ENCODE data around the gene PDZD7. TPM values are rescaled to one million over a fixed set of nuclear protein-coding genes. Genes with fewer than 3 reads are reported as not detected.
A peak's percentile ranks its signal among the peaks of the same experiment; 100 is the strongest.

PDZD7 gene
- total and polyA plus RNA-seq, 2 of the 8 experiments (the other 6 are each of a cell fraction or from before 2014, with no cell fraction given), result 0.88 to 1.6 TPM

GRCh38 chr10:100969187-100970075, 61.5 kb downstream of the PDZD7 start, which contains the start of gene SEMA4G (continued):
- TF ChIP-seq KDM5A (IDR thresholded peaks at IDR 0.05; ENCODE audit: low read length) (no peak), RBBP5 (IDR thresholded peaks at IDR 0.05; ENCODE audit: borderline replicate concordance, low read depth, low read length) (no peak), E2F6 (IDR thresholded peaks at IDR 0.05) (0 out of 2 replicates have a peak, but pooled peaks have one; percentile 37), ATF3 (IDR thresholded peaks at IDR 0.05; ENCODE audit: insufficient read depth, low read depth, low read length) (no peak), NANOG (IDR thresholded peaks at IDR 0.05; ENCODE audit: insufficient read depth, low read depth, low read length, poor library complexity, severe bottlenecking) (no peak), SIRT6 (IDR thresholded peaks at IDR 0.05; ENCODE audit: low read length) (no peak), CTCF (IDR thresholded peaks at IDR 0.05; ENCODE audit: control extremely low read depth in 1 of 3, insufficient read depth in 1 of 3, low read depth in 1 of 3, low read length in 3 of 3) (peak; percentile 66 to 80 (median 71)), HDAC2 (IDR thresholded peaks at IDR 0.05; ENCODE audit: borderline replicate concordance in 1 of 2, low read depth in 2 of 2, low read length in 2 of 2) (peak in 1 of 2 experiments; percentile 66; a peak in 1 of 4 replicates), USF2 (IDR thresholded peaks at IDR 0.05; ENCODE audit: low read length) (no peak), POLR2A (IDR thresholded peaks at IDR 0.05; ENCODE audit: control extremely low read depth in 1 of 2, low read depth in 2 of 2, low read length in 2 of 2) (no peak), TCF12 (IDR thresholded peaks at IDR 0.05; ENCODE audit: low read depth, low read length) (no peak), BCL11A (IDR thresholded peaks at IDR 0.05; ENCODE audit: low read depth in 2 of 2, low read length in 2 of 2) (no peak), SRF (IDR thresholded peaks at IDR 0.05; ENCODE audit: low read depth, low read length) (no peak), ZNF274 (IDR thresholded peaks at IDR 0.05; ENCODE audit: borderline replicate concordance, extremely low read depth, low read length) (no peak), SIX5 (IDR thresholded peaks at IDR 0.05; ENCODE audit: low read depth, low read length) (no peak), KDM1A (IDR thresholded peaks at IDR 0.05; ENCODE audit: borderline replicate concordance, low read length) (peak; percentile 88), MAFK (IDR thresholded peaks at IDR 0.05; ENCODE audit: low read depth, low read length) (no peak), CBX8 (IDR thresholded peaks at IDR 0.05; ENCODE audit: borderline replicate concordance, low read depth, low read length) (no peak)

Measured in H1 (cell line).